Duodenal mucosa (tissue), 2 donors: Measurements from ENCODE around the gene NT5C1A.
A peak's percentile ranks its signal among the peaks of the same experiment; 100 is the strongest.

Experiments
- H3K27ac ChIP-seq: one replicate; pipeline ENCODE4 v1.7.0; 2013; ENCODE audit warnings: low read depth, low read length
- H3K27me3 ChIP-seq, 2 donors: one replicate each; pipeline ENCODE4 v1.7.0; 2013; ENCODE audit warnings: low read length in 2 of 2, control low read depth in 1 of 2; ENCODE audit not compliant: insufficient read depth in 2 of 2, control insufficient read depth in 1 of 2
- H3K36me3 ChIP-seq, 2 donors: one replicate each; pipeline ENCODE4 v1.7.0; 2013; ENCODE audit warnings: low read length in 2 of 2, control low read depth in 1 of 2; ENCODE audit not compliant: insufficient read depth in 2 of 2, control insufficient read depth in 1 of 2
- H3K4me1 ChIP-seq, 2 donors: one replicate each; pipeline ENCODE4 v1.7.0; 2013; ENCODE audit warnings: low read length in 2 of 2, control low read depth in 1 of 2; ENCODE audit not compliant: insufficient read depth in 2 of 2, control insufficient read depth in 1 of 2
- H3K4me3 ChIP-seq, 2 donors: one replicate each; pipeline ENCODE4 v1.7.0; 2013; ENCODE audit warnings: low read length in 2 of 2, low read depth in 1 of 2
- H3K9ac ChIP-seq, 2 donors: one replicate each; pipeline ENCODE4 v1.7.0; 2013; ENCODE audit warnings: low read length in 2 of 2, low read depth in 1 of 2
- H3K9me3 ChIP-seq, 2 donors: one replicate each; pipeline ENCODE4 v1.7.0; 2013; ENCODE audit warnings: low read length in 2 of 2, control low read depth in 1 of 2; ENCODE audit not compliant: control insufficient read depth in 1 of 2

Gene NT5C1A

GRCh38 chr1:39690794-39691382 lies 19.0 kb upstream of the NT5C1A start:
- Histone ChIP-seq H3K4me3 (peak overlapping the region; percentile 36 to 50), H3K36me3 (no peaks in the 10 kb centered on the region), H3K27ac (no peak overlapping the region), H3K9ac (no peak overlapping the region), H3K4me1 (peaks cover 14 to 17% of the 10 kb centered on the region in 2 donors), H3K27me3 (peaks cover 64 to 71% of the 10 kb centered on the region in 2 donors), H3K9me3 (no peaks in the 10 kb centered on the region)

GRCh38 chr1:39690225-39690624 lies 18.3 kb upstream of the NT5C1A start:
- no peak overlapping the region for H3K4me3 ChIP-seq
- H3K4me1 ChIP-seq: peaks cover 14 to 17% of the 10 kb centered on the region in 2 donors
- no peaks in the 10 kb centered on the region for H3K36me3 ChIP-seq
- H3K27ac ChIP-seq: no peak overlapping the region
- no peaks in the 10 kb centered on the region for H3K9me3 ChIP-seq
- no peak overlapping the region for H3K9ac ChIP-seq
- H3K27me3 ChIP-seq: peaks cover 64 to 70% of the 10 kb centered on the region in 2 donors

GRCh38 chr1:39689635-39690034 lies 17.7 kb upstream of the NT5C1A start:
- Histone ChIP-seq H3K36me3 (no peaks in the 10 kb centered on the region), H3K4me3 (no peak overlapping the region), H3K27ac (no peak overlapping the region), H3K9ac (no peak overlapping the region), H3K9me3 (no peaks in the 10 kb centered on the region), H3K27me3 (peaks cover 65 to 67% of the 10 kb centered on the region in 2 donors), H3K4me1 (peaks cover 14 to 17% of the 10 kb centered on the region in 2 donors)

GRCh38 chr1:39689214-39689613 lies 17.3 kb upstream of the NT5C1A start:
- Histone ChIP-seq H3K27me3 (peaks cover 67 to 69% of the 10 kb centered on the region in 2 donors), H3K9me3 (no peaks in the 10 kb centered on the region), H3K4me1 (peaks cover 14 to 17% of the 10 kb centered on the region in 2 donors), H3K4me3 (no peak overlapping the region), H3K36me3 (no peaks in the 10 kb centered on the region), H3K27ac (no peak overlapping the region), H3K9ac (no peak overlapping the region)

- H3K27me3 ChIP-seq: peaks cover 65 to 69% of the 10 kb centered on the region in 2 donors
- peaks cover 14 to 17% of the 10 kb centered on the region in 2 donors for H3K4me1 ChIP-seq
- H3K27ac ChIP-seq: no peak overlapping the region
- no peaks in the 10 kb centered on the region for H3K36me3 ChIP-seq
- H3K9ac ChIP-seq: no peak overlapping the region
- no peak overlapping the region for H3K4me3 ChIP-seq
- H3K9me3 ChIP-seq: no peaks in the 10 kb centered on the region
These were observed 16.8 kb upstream of the NT5C1A start for GRCh38 chr1:39688706-39689105.

- peaks cover 14 to 15% of the 10 kb centered on the region in 2 donors for H3K4me1 ChIP-seq
- H3K27ac ChIP-seq: no peak overlapping the region
- H3K9me3 ChIP-seq: no peaks in the 10 kb centered on the region
- peaks cover 57 to 66% of the 10 kb centered on the region in 2 donors for H3K27me3 ChIP-seq
- no peak overlapping the region for H3K9ac ChIP-seq
- no peak overlapping the region for H3K4me3 ChIP-seq
- H3K36me3 ChIP-seq: no peaks in the 10 kb centered on the region
These were observed 15.3 kb upstream of the NT5C1A start for GRCh38 chr1:39687243-39687642.

GRCh38 chr1:39685071-39685470 lies 13.2 kb upstream of the NT5C1A start:
- H3K4me3 ChIP-seq: no peak overlapping the region
- no peaks in the 10 kb centered on the region for H3K36me3 ChIP-seq
- H3K9ac ChIP-seq: no peak overlapping the region
- H3K27me3 ChIP-seq: peaks cover 54 to 59% of the 10 kb centered on the region in 2 donors
- H3K27ac ChIP-seq: no peak overlapping the region
- H3K4me1 ChIP-seq: no peaks in the 10 kb centered on the region
- no peaks in the 10 kb centered on the region for H3K9me3 ChIP-seq

- Histone ChIP-seq H3K27ac (no peak overlapping the region), H3K27me3 (peaks cover 46 to 54% of the 10 kb centered on the region in 2 donors), H3K9me3 (no peaks in the 10 kb centered on the region), H3K36me3 (no peaks in the 10 kb centered on the region), H3K4me1 (no peaks in the 10 kb centered on the region), H3K4me3 (no peak overlapping the region), H3K9ac (no peak overlapping the region)
These were observed 12.4 kb upstream of the NT5C1A start for GRCh38 chr1:39684313-39684664.

- H3K27me3 ChIP-seq: peaks cover 41 to 51% of the 10 kb centered on the region in 2 donors
These were observed 11.8 kb upstream of the NT5C1A start for GRCh38 chr1:39683591-39684312.

GRCh38 chr1:39681999-39682398 lies 10.1 kb upstream of the NT5C1A start:
- Histone ChIP-seq H3K4me3 (no peak overlapping the region), H3K4me1 (no peaks in the 10 kb centered on the region), H3K9ac (no peak overlapping the region), H3K27ac (no peak overlapping the region), H3K36me3 (no peaks in the 10 kb centered on the region), H3K27me3 (peaks cover 30 to 37% of the 10 kb centered on the region in 2 donors), H3K9me3 (no peaks in the 10 kb centered on the region)

More at GRCh38 chr1:39683591-39684312, 11.8 kb upstream of the NT5C1A start:
- no peaks in the 10 kb centered on the region for H3K9me3 ChIP-seq
- H3K9ac ChIP-seq: no peak overlapping the region
- H3K36me3 ChIP-seq: no peaks in the 10 kb centered on the region
- H3K4me1 ChIP-seq: no peaks in the 10 kb centered on the region
- H3K4me3 ChIP-seq: no peak overlapping the region
- no peak overlapping the region for H3K27ac ChIP-seq
